ENCODE measurements around the gene CEP43. TPM values are rescaled to one million over a fixed set of nuclear protein-coding genes. Genes with fewer than 3 reads are reported as not detected.
"Not testable (repeated sequence)": the region's sequence is repeated elsewhere in the genome, so short reads cannot be mapped to it uniquely, and the experiment has no call there.

The CEP43 gene
- 10 to 100 TPM; 19.9 to 20.0 TPM for total RNA-seq

GRCh38 chr6:166999145-166999883, at the start of gene CEP43:
TSS of gene CEP43 (plus strand) at chr6:166999397. CDS start at chr6:166999413, 16 bp downstream.
- peak; percentile 91 for DNase-seq
- ChIA-PET POLR2A (interaction anchor here (0.7 to 1.0 kb wide), 3 partner anchors 43 to 329 kb away, joined by 3 to 4 read pairs (median 3); partner anchors contain the start of gene RNASET2), CTCF (interaction anchor here (0.6 to 1.9 kb wide), 10 partner anchors 10 to 352 kb away, joined by 3 to 12 read pairs (median 4); no protein-coding TSS in a partner anchor)
- ATAC-seq = peak; percentile 96
- Mint-ChIP-seq H3K9me3 (ENCODE audit: low read depth) (no peaks in the 10 kb centered on the region), H3K4me1 (peaks cover 26% of the 10 kb centered on the region), H3K27ac (peak within 1 kb of the TSS; percentile 78), H3K4me3 (peak within 1 kb of the TSS; percentile 85), H3K36me3 (ENCODE audit: low read depth) (peaks cover 16% of the 10 kb centered on the region), H3K27me3 (no peaks in the 10 kb centered on the region)
- intact Hi-C loops (cut with DNase I, micrococcal nuclease) = loop anchor here (1.0 to 2.0 kb wide), 12 partner anchors 42 to 827 kb away; partner anchors contain the start of genes RPS6KA2 (in 2 of the 2), AFDN (in 1 of the 2), MPC1 (in 1 of the 2) and RNASET2 (in 1 of the 2)

GRCh38 chr6:166949528-166950442, 49.4 kb upstream of the CEP43 start:
- ChIA-PET POLR2A (interaction anchor here (0.7 kb wide), 2 partner anchors 164 to 1218 kb away, joined by 3 to 4 read pairs; no protein-coding TSS in a partner anchor), CTCF (interaction anchor here (0.8 to 1.6 kb wide), 4 partner anchors 9 to 164 kb away, joined by 3 to 5 read pairs (median 4); no protein-coding TSS in a partner anchor)
- intact Hi-C loops (cut with DNase I, micrococcal nuclease) = loop anchor here (2.0 to 5.0 kb wide), 5 partner anchors 115 to 607 kb away; partner anchors contain the start of gene SFT2D1 (in 1 of the 2)
- Mint-ChIP-seq H3K27me3 (no peaks in the 10 kb centered on the region), H3K4me1 (peaks cover 61% of the 10 kb centered on the region), H3K27ac (peak overlapping the region; percentile 95), H3K9me3 (ENCODE audit: low read depth) (no peaks in the 10 kb centered on the region), H3K36me3 (ENCODE audit: low read depth) (peaks cover 49% of the 10 kb centered on the region), H3K4me3 (peak overlapping the region; percentile 61)
- no peak for DNase-seq
- peak; percentile 3 for ATAC-seq

GRCh38 chr6:166950443-166950821, 48.8 kb upstream of the CEP43 start:
- Mint-ChIP-seq H3K4me3 (peak overlapping the region; percentile 61), H3K27me3 (no peaks in the 10 kb centered on the region), H3K9me3 (ENCODE audit: low read depth) (no peaks in the 10 kb centered on the region), H3K36me3 (ENCODE audit: low read depth) (peaks cover 50% of the 10 kb centered on the region), H3K4me1 (peaks cover 62% of the 10 kb centered on the region), H3K27ac (peak overlapping the region; percentile 95)
- ChIA-PET POLR2A (interaction anchor here (0.7 kb wide), 1 partner anchor 1217 kb away, joined by 3 read pairs; no protein-coding TSS in a partner anchor), CTCF (interaction anchor here (0.8 to 2.1 kb wide), 5 partner anchors 8 to 175 kb away, joined by 3 to 11 read pairs (median 4); no protein-coding TSS in a partner anchor)
- peak; percentile 34 for ATAC-seq
- peak; percentile 48 for DNase-seq
- intact Hi-C loops (cut with DNase I, micrococcal nuclease) = loop anchor here (2.0 to 5.0 kb wide), 5 partner anchors 116 to 608 kb away; partner anchors contain the start of gene SFT2D1 (in 1 of the 2)

GRCh38 chr6:166950892-166951669, 48.1 kb upstream of the CEP43 start:
- ChIA-PET POLR2A (interaction anchor here (0.6 to 0.7 kb wide), 3 partner anchors 9 to 197 kb away, joined by 3 to 5 read pairs (median 3); no protein-coding TSS in a partner anchor), CTCF (interaction anchor here (0.6 to 2.1 kb wide), 6 partner anchors 9 to 778 kb away, joined by 3 to 11 read pairs (median 3); no protein-coding TSS in a partner anchor)
- intact Hi-C loops (cut with DNase I, micrococcal nuclease) = loop anchor here (1.0 to 5.0 kb wide), 9 partner anchors 8 to 609 kb away; partner anchors contain the start of genes CEP43 (in 1 of the 2) and SFT2D1 (in 1 of the 2)
- H3K9me3 Mint-ChIP-seq (ENCODE audit: low read depth); H3K27me3 Mint-ChIP-seq: not testable (repeated sequence)
- H3K4me1 Mint-ChIP-seq = peaks cover 63% of the 10 kb centered on the region
- H3K4me3 Mint-ChIP-seq = peak overlapping the region; percentile 61
- H3K36me3 Mint-ChIP-seq (ENCODE audit: low read depth) = peaks cover 47% of the 10 kb centered on the region
- peak; percentile 84 for ATAC-seq
- peak overlapping the region; percentile 95 for H3K27ac Mint-ChIP-seq
- peak; percentile 89 for DNase-seq

- H3K4me3 Mint-ChIP-seq = peak overlapping the region; percentile 27
- ChIA-PET CTCF (interaction anchor here (0.6 to 2.1 kb wide), 4 partner anchors 9 to 778 kb away, joined by 3 to 11 read pairs (median 4); no protein-coding TSS in a partner anchor), POLR2A (interaction anchor here (0.6 to 0.7 kb wide), 3 partner anchors 10 to 196 kb away, joined by 3 to 5 read pairs (median 3); no protein-coding TSS in a partner anchor)
- no peak for ATAC-seq
- intact Hi-C loops (cut with DNase I, micrococcal nuclease) = loop anchor here (1.0 to 5.0 kb wide), 9 partner anchors 8 to 609 kb away; partner anchors contain the start of genes CEP43 (in 1 of the 2) and SFT2D1 (in 1 of the 2)
- H3K4me1 Mint-ChIP-seq = peaks cover 63% of the 10 kb centered on the region
- DNase-seq = no peak
- H3K27ac Mint-ChIP-seq = peak overlapping the region; percentile 95
- no peaks in the 10 kb centered on the region for H3K27me3 Mint-ChIP-seq
- peaks cover 43% of the 10 kb centered on the region for H3K36me3 Mint-ChIP-seq (ENCODE audit: low read depth)
- H3K9me3 Mint-ChIP-seq (ENCODE audit: low read depth) = no peaks in the 10 kb centered on the region
These were observed 47.5 kb upstream of the CEP43 start for GRCh38 chr6:166951670-166952060.

- ChIA-PET POLR2A (interaction anchor here (0.6 kb wide), 2 partner anchors 82 to 196 kb away, joined by 3 read pairs; no protein-coding TSS in a partner anchor), CTCF (interaction anchor here (0.6 to 2.1 kb wide), 4 partner anchors 10 to 165 kb away, joined by 3 to 11 read pairs (median 4); no protein-coding TSS in a partner anchor)
- Mint-ChIP-seq H3K27ac (peak overlapping the region; percentile 76), H3K36me3 (ENCODE audit: low read depth) (peaks cover 40% of the 10 kb centered on the region), H3K27me3 (no peaks in the 10 kb centered on the region), H3K4me3 (peak overlapping the region; percentile 94), H3K4me1 (peaks cover 63% of the 10 kb centered on the region), H3K9me3 (ENCODE audit: low read depth) (no peaks in the 10 kb centered on the region)
- intact Hi-C loops (cut with DNase I, micrococcal nuclease) = loop anchor here (5.0 kb wide), 3 partner anchors 165 to 610 kb away; partner anchors contain the start of gene SFT2D1 (in 1 of the 2)
- ATAC-seq = no peak
- DNase-seq = peak; percentile 40
These were observed 47.1 kb upstream of the CEP43 start for GRCh38 chr6:166952121-166952520.

GRCh38 chr6:166952567-166953486, 46.4 kb upstream of the CEP43 start:
- peak; percentile 68 for DNase-seq
- ChIA-PET POLR2A (interaction anchor here (1.4 kb wide), 1 partner anchor 11 kb away, joined by 4 read pairs; no protein-coding TSS in a partner anchor), CTCF (interaction anchor here (0.6 to 2.1 kb wide), 8 partner anchors 9 to 166 kb away, joined by 3 to 11 read pairs (median 4); partner anchors contain the start of gene CEP43)
- Mint-ChIP-seq H3K4me1 (peaks cover 70% of the 10 kb centered on the region), H3K27ac (peak overlapping the region; percentile 76), H3K27me3 (no peaks in the 10 kb centered on the region), H3K4me3 (peak overlapping the region; percentile 94), H3K36me3 (ENCODE audit: low read depth) (peaks cover 34% of the 10 kb centered on the region), H3K9me3 (ENCODE audit: low read depth) (no peaks in the 10 kb centered on the region)
- peak; percentile 10 for ATAC-seq
- intact Hi-C loops (cut with DNase I, micrococcal nuclease) = loop anchor here (5.0 kb wide), 3 partner anchors 166 to 611 kb away; partner anchors contain the start of gene SFT2D1 (in 1 of the 2)

- H3K4me1 Mint-ChIP-seq = peaks cover 78% of the 10 kb centered on the region
- ATAC-seq = no peak
- H3K36me3 Mint-ChIP-seq (ENCODE audit: low read depth) = peaks cover 34% of the 10 kb centered on the region
- peak overlapping the region; percentile 73 for H3K27ac Mint-ChIP-seq
- ChIA-PET POLR2A (interaction anchor here (1.4 kb wide), 1 partner anchor 13 kb away, joined by 4 read pairs; no protein-coding TSS in a partner anchor), CTCF (interaction anchor here (0.6 to 1.7 kb wide), 3 partner anchors 18 to 89 kb away, joined by 3 to 7 read pairs (median 4); no protein-coding TSS in a partner anchor)
- H3K9me3 Mint-ChIP-seq (ENCODE audit: low read depth) = no peaks in the 10 kb centered on the region
- peak overlapping the region; percentile 94 for H3K4me3 Mint-ChIP-seq
- H3K27me3 Mint-ChIP-seq = no peaks in the 10 kb centered on the region
- no peak for DNase-seq
- intact Hi-C loops (cut with DNase I, micrococcal nuclease) = loop anchor here (2.0 to 5.0 kb wide), 4 partner anchors 93 to 612 kb away; partner anchors contain the start of gene SFT2D1 (in 1 of the 2)
These were observed 45.0 kb upstream of the CEP43 start for GRCh38 chr6:166954118-166954713.
